ENCODE data around the gene PHACTR3.

PHACTR3 gene

DNA sequence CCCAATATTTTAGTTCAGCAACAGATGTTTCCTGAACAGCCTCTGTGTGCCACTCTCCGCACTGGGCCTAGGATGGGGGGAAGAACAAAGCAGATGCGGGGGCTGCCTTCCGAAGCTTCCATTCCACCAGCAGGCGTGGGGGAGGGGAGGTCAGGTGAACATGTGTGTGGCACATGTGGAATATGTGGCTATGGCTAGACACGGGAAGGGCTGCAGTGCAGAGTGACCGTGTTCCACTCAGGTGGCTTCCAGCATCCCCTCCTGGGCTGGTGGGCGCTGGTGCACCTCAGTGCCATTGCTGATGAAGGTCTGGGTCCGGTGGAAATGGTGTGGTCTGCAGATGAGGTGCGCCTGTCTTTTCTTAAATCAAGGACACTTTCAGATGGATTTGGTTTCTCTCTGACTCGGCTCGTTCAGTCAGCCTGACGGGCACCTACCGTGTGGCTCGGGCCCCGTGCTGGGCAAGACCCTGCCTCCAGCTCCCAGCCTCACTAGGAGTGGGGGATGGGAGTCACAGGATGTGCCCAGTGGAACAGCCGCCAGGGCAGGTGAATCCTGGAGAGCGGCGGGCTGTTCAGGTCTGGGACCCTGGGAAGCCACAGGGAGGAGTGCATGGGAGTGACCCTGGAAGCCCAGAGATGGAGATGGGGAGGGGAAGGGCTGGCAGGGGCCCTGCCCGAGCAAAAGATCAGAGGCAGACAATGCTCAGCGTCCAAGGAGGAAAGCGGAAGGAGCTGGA lies 218.1 kb downstream of the PHACTR3 start:
- no peak for DNase-seq

DNA sequence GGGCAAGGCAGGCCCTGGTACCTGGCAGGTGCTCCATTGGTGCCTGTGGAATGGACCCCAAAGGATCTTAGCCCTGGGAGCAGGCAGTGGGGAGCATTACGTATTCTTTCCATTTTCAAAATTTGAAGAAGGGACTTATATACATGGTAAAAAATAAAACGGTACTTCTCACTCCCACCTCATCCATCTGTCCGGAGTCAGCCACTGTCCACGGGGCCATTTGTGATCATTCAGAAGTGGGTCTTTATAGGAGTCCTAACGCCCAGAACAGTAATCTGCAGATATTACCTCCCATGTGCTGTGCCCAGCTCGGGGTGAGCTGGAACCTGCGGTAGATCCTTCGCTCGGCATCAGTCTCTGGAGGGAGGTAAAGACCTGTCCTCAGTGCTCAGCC lies 218.7 kb downstream of the PHACTR3 start:
- DNase-seq: no peak

DNA sequence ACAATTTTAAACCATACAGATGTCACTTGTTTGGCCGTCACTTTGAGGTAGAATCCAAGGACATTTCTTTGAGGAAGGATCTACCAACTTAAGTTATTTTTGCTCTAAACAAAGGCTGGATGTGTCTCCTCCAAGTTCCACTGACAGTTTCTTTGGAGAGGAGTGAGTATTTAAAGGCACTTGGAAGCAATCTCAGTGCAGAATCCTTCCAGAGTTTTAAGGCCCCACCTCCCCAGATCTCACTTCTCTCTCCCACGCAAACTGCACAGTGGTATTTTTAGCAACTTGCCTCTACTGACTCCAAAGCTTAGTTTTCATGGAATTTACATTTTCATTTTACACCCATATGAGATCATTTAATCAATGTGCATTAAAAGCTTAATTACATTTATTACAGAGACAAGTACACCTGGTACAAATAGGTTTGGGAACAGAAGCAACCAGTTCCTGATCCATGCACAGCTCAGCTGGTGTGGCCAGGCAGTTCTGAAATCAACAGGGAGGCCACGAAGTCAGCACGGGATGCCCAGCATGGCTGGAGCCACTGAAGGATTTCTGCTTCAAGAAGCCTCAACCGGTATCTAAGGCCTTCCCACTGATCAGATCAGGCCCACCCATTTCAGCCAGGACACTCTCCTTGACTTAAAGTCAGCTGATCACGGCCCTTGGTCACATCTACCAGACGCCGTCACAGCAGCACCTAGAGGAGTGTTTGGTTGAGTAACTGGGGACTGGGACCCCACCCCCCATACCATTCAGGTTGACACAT lies 219.3 kb downstream of the PHACTR3 start:
- no peak for DNase-seq

DNA sequence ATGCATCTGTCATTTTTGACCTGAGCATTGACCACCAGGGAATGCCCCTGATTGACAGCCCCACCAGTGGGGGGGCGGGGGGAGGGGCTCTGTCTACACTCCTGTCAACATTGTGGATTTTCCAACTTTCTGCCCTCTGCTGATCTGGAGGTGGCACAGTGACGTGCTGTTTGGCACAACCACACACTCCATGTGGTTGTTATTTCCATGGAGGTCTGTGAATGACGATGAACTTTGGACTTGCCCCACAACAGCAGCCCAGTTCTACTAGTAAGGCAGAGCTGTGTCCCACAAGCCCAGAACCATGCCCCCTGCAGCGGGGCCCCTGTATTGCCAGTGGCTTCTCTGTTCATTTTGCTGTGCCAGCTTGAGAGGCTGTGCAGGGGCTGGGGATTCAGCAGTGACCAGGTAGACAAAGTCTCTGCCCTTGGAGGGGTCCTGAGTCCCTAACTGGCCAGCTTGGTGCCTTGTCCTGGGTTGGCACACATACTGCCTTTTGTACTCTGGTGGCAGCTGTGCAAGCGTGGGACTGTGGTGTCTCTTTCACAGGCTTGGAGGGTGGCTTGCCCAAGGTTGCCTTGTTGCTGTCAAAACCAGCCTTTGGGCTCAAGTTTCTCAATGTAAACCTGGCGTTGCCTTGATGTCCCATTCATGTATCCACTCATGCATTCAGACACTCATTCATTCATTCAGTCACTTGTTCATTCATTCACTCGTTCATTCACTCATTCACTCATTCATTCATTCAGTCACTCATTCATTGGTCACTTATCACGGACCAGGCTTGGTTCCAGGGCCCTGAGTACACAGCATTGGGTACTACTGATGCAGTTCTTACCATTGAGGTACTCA lies 220.6 kb downstream of the PHACTR3 start:
- no peak for DNase-seq

DNA sequence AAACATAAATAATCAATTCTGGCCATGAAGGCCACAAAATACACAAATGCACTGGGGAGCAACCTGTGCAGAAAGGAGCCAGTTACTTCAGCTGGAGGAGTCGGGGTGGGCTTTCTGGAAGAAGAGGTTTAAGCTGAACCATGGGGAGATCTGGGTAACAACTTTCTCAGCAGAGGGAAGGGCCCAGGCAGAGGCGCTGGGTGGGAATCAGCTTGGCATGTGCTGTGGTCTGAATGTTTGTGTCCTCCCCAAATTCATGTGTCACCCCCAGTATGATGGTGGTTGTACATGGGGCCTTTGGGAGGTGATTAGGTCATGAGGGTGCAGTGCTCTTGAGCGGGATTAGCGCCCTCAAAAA lies 221.2 kb downstream of the PHACTR3 start:
- no peak for DNase-seq

DNA sequence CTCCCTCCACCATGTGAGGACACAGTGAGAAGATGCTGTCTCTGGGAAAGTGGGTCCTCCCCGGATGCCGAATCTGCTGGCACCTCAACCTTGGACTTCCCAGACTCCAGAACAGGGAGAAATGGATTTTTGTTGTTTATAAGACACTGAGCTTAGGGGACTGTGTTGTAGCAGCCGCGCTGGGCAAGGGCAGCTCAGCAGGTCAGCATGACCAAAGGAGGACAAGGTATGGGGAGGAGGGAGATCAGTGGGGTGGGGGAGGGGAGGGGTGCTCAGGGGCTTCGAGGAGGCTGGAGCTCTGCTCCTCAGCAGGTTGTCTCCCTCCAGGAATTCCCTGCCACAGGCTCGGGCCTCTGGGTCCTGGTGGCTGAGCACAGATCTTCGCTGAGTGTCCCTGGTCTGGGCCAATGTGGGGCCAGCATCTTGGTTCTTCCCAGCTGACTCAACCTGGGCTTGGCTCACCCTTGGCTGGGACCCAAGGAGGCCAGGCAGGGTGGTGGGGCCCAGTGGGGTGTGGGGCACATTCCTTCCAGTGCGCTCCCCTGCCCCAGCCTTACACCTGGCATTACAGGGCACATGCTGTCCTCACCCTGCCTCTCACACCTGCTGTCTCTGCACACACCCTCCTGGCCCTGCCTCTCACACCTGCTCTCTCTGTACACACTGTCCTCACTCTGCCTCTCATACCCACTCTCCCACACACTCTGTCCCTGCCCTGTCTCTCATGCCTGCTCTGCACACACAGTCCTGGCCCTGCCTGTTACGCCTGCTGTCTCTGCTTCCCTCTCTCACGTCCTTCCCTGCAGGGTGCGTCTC lies 221.8 kb downstream of the PHACTR3 start:
- DNase-seq: no peak

DNA sequence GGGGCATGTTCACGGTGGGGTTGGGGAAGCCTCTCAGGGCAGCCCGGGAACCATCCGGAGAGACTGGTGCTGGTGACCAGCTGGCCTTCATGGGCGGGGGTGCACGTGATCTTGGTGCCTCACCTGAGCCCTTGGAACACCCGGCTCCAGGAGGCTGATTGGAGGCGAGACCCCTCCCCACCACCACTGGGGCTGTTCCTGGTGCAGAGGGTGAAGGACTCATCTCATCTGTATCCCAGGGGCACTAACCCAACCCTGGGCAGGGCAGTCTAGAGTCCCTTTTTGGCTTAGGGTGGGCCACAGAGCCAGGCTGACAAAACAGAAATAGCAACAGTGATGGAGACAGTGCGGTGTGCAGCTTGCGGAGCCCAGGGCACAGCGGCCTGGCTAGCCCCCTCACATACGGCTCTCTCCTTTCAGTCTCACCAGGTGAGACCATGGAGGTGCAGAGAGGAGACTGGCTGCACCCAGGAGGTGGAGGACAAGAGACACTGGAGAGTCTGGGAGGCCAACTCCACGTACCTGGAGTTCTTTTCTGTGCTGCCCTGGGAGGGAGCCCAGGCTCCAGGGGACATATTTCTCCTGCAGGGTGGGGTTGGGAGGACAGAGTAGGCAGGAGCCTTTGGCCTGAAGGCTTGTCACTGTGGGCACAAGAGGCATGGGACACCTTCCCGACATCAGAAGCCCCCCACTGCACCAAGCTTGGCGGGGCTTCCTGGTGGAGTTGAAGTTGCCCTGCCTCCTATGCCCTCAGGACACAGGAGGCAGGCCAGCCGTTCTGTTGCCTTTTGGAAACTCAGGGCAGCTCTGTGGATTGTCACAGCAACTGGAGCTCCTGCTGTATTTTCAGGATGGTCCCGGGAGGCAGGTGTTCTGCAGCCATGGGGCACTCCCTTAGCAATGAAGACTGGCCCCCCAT lies 223.1 kb downstream of the PHACTR3 start:
- no peak for DNase-seq

DNA sequence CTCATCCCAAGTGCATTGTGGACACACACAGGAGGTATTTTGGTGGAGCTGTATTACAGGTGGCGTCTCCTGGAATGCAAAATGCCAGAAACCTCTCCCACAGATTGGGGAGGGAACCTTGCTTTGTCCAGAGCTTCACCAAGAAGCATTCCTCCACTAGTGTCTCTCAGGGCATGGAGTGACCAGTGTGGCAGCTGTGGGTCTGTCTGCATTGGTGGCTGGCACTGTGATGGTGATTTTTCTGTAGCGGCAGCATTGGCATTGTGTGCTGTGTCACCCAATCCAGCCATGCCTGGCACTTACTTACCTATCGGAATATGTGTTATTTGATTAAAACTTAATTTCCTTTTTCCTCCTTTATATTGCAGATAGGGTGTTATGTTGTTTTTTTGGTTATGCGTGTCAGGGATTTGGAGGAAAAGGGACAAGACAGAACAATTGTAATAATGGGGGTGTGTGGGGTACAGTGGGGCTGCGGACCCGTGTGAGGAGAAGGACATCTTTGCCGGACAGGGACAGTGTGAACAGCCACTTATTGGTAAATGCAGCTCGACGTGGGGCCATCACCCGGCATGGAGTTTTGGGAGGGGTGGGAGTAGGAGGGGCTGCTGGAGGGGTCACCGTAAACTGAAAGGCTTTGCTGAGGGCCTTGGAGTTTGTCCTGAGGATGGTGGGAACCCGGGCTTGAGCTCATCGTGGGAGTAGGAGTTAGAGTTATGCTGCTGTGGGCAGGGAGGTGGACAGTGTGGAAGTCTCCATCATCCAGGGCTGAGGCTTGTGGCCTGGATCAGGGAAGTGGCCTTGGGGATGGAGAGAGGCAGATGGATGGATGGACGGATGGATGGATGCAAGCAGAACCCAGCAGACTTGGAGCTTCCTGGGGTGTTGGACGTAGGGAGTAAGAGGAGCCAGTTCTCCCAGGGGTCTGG lies 224.0 kb downstream of the PHACTR3 start:
- DNase-seq: no peak

DNA sequence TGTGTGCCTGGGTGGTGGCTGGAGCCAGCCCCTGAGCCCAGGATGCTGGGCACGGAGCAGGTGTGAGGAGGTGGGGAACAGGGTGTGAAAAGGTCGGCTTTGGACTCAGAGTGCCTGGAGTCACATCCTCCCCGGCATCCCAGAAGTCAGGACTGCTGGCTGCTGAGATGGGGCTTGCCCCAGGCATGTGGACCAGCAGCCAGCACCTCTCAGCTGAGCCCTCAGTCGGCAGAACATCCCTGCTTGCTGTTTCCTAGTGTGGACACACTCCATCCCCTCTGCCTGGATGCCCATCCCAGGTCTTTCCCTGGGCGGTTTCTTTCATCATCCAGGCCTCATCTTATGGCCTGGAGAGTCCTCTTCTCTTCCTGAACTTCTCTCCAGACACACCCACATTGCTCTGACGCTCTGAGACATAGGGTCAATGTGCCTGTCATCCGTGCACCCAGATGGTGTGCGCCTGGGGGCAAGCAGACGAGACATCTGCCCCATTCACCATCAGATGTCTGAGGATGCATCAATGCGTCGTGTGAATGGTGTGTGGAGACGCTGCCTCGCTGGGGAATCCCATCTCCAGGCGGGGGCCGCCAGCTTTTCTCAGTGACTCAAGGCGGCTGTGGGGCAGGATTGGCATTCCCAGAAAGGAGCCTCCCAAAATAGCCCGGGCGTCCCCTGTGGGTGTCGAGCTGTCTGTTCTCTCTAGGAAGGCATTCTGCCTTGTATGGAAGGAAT lies 224.9 kb downstream of the PHACTR3 start:
- no peak for DNase-seq

DNA sequence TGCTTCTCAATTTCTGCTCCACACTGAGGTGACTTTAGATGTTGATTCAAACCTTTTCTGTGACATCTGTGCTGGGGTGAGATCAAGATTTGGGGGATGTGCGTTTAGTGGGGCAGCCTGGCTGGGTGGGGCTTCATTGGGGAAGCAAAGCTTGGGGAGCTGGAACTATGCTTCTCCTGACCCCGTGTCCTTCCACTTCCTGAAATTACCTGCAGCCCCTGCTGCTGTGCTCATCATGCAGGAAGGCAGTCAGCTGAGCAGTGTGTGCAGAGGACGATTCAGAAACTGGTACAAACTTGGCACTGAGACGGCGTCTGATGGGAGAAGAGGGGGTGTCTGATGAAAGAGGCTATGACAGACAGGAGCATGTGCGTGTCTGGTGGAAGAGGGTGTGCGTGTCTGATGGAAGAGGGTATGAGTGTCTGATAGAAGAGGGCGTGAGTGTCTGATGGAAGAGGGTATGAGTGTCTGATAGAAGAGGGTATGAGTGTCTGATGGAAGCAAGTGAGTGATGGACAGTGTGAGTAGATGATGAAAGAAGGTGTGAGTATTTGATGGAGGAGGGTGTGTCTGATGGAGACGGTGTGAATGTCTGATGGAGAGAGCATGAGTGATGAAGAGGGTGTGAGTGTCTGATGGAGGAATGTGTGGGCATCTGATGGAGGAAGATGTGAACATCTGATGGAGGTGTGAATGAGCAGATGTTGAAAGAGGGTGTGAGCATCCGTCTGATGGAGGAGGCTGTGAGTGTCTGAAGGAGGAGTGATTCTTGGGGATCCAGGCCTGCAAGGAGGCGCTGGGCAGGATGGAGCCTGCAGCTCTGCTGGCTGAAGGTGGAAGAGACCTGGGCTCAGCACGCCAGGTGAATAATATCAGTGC lies 225.7 kb downstream of the PHACTR3 start:
- no peak for DNase-seq

DNA sequence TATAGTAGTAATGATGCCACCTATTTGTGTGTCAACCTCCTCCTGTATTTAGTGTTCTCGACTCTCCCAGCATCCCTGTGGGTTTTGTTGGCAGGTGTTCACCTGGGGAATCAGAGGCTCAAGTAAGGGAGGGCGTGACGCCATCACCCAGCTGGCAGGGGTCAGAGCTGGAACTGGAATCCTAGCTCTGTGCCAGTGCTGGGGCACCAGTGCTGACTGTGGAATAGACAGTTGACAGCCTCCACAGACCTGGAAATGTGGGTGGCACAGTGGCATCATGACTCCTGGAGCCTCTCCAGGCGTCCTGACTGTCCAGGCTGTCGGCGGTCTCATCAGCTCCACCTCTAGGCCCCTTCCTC lies 226.3 kb downstream of the PHACTR3 start:
- no peak for DNase-seq

DNA sequence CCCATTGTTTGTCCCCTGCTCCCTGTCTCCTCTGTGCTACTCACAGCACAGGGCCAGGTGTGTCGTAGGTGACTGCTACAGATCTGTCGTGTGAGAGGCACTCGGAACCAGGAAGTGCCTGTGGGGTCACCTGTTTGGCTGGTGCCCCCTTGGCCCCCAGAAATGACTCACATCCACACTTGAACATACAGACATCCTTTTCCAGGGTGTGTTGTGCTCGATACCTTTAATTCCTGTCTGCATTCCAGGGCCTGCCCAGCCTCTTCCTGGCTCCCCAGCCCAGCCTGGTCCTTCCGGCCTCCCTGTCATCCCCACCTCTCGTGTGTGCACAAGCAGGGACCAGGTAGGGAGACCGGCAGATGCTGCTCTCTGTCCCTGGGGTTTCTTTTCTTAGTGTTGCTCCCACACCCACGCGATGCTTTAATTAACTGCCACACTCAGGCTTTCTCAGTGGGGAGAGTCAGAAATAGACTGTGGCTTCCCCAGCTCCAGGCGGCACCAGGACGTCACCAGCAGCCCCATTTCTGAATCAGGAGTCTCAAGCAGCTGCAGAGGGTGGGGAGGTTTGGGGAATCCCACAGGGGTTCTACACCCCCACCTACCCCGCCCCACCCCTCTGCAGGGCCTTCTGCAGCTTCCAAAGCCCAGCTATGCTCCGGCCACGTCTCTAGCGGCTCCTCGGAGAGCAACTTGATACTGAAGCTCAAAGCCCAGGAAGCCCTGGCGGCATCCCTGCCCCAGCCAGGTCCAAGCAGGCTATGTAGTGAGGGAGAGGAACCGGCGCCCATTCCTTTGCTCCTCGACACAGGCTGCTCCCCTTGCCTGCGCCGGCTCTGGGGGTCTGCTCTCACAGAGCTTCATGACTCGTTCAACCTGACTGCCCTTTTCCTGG lies 226.9 kb downstream of the PHACTR3 start:
- DNase-seq: no peak

DNA sequence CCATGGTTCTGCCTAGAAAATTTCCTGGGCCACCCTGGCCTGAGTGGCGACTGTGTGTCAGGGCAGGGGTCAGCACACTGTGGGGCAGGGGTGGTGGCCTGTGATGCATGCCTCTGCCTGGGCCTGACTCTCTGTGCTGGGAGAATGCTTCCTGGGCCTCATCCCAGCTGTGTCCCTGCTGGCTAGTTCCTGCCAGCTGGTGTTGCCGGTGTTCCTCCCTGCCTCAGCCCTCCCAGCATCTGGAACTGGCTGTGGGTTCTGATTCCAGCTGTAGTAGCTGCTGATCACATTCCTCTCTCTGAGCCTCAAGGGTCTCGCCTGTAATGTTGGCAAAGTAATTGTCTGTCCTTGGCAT lies 227.6 kb downstream of the PHACTR3 start:
- DNase-seq: no peak

DNA sequence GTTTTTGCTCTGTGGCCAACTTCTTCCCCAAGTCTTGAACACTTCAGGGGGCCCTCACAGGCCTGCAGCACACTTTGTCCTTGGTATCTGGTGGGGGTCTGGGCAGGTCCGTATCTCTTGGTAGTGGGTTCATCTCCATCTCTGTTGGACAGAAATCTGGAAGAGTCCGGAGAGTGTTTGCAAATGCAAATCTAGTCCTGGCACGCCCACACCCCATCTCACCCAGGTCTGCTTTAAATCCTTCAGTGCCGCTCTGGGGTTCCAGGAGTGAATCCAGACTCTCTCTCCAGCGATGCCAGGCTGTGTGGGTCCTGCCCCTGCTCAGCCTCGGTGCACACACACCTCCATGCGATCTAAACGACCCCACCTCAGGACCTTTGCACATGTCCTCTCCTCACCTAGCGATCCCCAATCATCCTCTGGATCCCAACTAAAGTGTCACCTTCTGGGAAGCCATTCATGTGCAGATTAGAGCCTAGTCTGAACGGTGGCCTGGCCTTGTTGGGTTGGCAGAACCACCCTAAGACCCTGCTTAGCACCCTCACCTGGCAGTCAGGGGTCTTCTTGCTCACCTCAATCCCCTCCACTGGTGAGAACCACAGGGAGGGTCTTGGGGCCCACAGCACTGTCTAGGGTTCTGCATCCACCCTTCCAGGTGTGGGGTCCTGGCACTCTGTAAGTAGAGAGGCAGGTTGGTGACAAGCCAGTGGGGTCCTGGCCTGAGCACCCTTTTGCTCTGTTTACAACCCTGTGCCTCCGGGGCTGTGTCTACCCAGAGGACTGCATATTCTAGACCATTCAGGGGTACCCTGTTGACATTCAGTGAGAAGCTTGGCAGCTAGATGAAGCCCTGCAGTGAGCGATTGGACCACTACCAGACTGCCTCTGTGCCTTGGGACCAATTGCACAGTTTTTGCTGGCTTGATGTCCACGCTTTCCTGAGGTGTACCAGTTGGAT lies 228.3 kb downstream of the PHACTR3 start:
- no peak for DNase-seq

DNA sequence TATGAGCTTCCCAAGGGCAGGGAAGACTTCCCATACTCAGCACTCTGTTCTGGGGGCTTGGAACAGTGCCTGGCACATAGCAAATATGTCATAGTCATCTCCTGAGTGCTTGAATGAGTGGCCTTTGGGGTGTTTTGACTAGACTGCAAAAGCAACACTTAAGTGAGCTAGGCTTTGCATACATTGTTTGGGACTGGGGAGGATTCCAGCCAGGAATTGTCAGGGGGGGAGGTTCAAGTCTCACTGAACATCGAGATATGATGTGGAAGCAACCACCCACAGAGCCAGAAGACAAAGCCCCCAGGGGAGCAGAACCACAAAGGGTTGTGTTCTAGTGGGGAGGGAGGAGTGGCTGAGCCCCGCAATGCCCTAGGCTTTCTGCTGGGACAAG lies 230.7 kb downstream of the PHACTR3 start:
- DNase-seq: no peak
